GM13977 (cell line): Measurements from ENCODE around the gene GADD45GIP1.

Source experiments
- DNase-seq: peaks from one replicate; pipeline ENCODE4 v3.0.0; 2012; ENCODE audit warnings: low spot score
- CTCF ChIP-seq: IDR thresholded peaks from 2 replicates; pipeline ENCODE4 v1.5.1; 2012; ENCODE audit warnings: mild to moderate bottlenecking, control low read depth; ENCODE audit not compliant: insufficient read depth; ENCODE audit errors: extremely low read depth, missing control alignments
- in situ Hi-C: fragments of 300-500 bp; cut with MboI; formaldehyde crosslinking; loops from one replicate; pipeline ENCODE4 v1.12.0; 2022; ENCODE audit warnings: low sequenced_read_pairs, low pct_unique_long_range_greater_than_20kb, mixed read lengths, inconsistent platforms; ENCODE audit not compliant: unreplicated experiment

Gene GADD45GIP1

GRCh38 chr19:12990431-12990830 lies 33.4 kb upstream of the GADD45GIP1 start:
- in situ Hi-C loops: no loop called here
- DNase-seq: no peak
- no peak for TF ChIP-seq CTCF

- no peak for DNase-seq
- in situ Hi-C loops: no loop called here
These were observed 30.8 kb upstream of the GADD45GIP1 start for GRCh38 chr19:12987781-12988180.

GRCh38 chr19:12987190-12987589 lies 30.2 kb upstream of the GADD45GIP1 start:
- no peak for TF ChIP-seq CTCF
- no peak for DNase-seq
- in situ Hi-C loops: no loop called here

More at GRCh38 chr19:12987781-12988180, 30.8 kb upstream of the GADD45GIP1 start:
- TF ChIP-seq CTCF: no peak

GRCh38 chr19:12986726-12987125 lies 29.7 kb upstream of the GADD45GIP1 start:
- TF ChIP-seq CTCF: no peak
- in situ Hi-C loops: no loop called here

DNA sequence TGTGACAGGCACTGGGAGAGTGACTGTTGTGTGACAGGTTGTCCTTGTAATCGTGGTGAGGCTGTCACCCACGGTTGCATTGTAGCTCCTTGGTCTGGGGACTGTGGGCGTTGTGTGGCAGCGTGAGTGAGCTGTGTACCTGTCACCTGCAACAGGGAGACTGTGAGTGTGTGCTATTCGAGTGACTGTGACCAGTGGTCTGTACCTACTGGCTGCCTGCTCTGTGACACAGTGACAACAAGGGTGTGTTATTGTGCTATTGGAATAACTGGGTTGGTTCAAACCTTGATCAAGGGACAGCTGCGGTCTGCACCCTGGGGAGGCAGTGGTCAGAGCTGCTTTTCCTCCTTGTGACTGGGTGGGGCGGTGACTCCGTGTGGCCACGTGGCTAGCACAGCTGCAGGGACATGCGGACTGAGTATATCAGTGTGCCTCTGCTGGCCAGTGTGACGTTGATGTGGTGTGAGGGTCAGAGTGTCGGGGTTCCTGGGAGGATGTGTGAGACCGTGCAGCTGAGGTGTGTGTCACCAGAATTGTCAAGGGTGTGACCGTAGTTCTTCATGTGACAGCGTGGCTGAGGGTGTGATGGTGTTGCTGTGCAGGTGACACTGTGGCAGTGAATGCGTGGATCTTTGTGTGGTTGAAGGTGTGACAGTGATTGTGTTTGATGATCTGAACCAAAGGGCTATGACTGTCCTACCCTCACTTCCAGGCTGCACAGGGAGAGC lies 28.2 kb upstream of the GADD45GIP1 start:
- TF ChIP-seq CTCF: no peak
- in situ Hi-C loops: no loop called here
- DNase-seq: no peak

More at GRCh38 chr19:12986726-12987125, 29.7 kb upstream of the GADD45GIP1 start:
- no peak for DNase-seq

DNA sequence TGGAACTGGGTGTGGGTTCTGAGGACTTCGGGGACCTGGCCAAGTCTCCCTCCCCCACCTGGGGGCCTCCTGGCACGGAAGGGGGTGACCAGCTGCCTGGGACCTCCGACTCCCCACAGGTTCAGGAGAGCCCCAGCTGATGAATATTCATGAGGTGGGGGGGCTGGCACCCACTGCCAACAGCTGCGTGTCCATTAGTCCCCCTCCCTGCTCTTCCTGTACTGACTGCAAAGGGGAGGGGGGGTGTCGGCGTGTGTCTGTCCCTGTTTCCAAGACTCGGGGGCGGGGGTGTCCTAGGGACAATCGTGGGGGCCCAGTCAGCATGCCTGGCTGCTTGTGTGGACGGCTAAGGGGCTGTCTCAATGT lies 27.6 kb upstream of the GADD45GIP1 start:
- in situ Hi-C loops: no loop called here
- TF ChIP-seq CTCF: no peak
- DNase-seq: no peak
